Astrocyte of the cerebellum (primary cell): ENCODE data around the gene ST3GAL4.

Source experiments
- DNase-seq: peaks from one replicate; pipeline ENCODE4 v3.0.0-alpha.2; 2011; ENCODE audit warnings: low read depth
- H3K4me3 ChIP-seq: 2 replicates; pipeline ENCODE4 v1.5.1; 2011; ENCODE audit warnings: mild to moderate bottlenecking, low read depth, low read length, moderate library complexity
- in situ Hi-C: cut with HindIII; loops from 2 replicates; pipeline ENCODE4 v1.10.0; 2017; ENCODE audit warnings: low sequenced_read_pairs
- TF ChIP-seq, protein P1 (sequence below): IDR thresholded peaks from 2 replicates; pipeline ENCODE4 v1.5.1; 2012; ENCODE audit warnings: low read length, low read depth, moderate library complexity, mild to moderate bottlenecking; ENCODE audit errors: missing control alignments

Gene ST3GAL4

DNA sequence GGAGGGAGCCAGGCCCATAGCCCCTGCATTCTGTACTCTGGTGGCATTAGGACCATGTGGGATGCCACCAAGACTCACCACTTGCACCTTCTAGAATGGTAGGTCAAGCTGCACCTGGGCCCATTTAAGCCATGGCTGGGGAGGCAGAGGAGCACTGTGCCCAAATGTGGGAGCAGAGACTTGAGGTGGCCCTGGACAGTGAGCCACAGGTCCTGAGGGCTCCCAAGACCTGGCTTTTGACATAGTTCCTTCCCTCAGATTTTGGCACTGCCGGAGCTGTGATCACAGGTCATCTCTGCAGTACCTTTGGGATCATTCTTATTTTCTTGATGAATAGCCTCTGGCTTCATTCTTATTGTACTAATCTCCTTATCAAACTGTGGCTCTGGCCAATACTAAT is 43.2 kb downstream of the ST3GAL4 start:
- DNase-seq: no peak
- H3K4me3 ChIP-seq: no peak overlapping the region
- TF ChIP-seq, protein P1, sequence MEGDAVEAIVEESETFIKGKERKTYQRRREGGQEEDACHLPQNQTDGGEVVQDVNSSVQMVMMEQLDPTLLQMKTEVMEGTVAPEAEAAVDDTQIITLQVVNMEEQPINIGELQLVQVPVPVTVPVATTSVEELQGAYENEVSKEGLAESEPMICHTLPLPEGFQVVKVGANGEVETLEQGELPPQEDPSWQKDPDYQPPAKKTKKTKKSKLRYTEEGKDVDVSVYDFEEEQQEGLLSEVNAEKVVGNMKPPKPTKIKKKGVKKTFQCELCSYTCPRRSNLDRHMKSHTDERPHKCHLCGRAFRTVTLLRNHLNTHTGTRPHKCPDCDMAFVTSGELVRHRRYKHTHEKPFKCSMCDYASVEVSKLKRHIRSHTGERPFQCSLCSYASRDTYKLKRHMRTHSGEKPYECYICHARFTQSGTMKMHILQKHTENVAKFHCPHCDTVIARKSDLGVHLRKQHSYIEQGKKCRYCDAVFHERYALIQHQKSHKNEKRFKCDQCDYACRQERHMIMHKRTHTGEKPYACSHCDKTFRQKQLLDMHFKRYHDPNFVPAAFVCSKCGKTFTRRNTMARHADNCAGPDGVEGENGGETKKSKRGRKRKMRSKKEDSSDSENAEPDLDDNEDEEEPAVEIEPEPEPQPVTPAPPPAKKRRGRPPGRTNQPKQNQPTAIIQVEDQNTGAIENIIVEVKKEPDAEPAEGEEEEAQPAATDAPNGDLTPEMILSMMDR: no peak
- in situ Hi-C loops: no loop called here

DNA sequence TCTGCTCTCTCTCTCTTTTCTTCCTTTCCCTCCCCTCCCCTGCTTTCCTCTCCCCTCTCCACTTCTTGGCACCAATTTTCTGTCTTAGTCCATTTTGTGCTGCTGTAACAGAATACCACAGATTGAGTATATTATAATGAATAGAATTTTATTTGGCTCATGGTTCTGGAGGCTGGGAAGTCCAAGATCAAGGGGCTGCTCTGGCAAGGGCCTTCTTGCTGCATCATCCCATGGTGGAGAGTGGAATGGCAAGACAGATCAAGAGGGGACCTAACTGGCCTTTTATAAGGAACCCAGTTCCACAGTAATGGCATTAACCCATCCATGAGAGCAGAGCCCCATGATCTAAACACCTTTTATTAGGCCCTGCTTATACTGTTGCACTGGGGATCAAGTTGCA is 44.5 kb downstream of the ST3GAL4 start:
- in situ Hi-C loops: no loop called here
- TF ChIP-seq, protein P1: no peak
- DNase-seq: no peak
- no peak overlapping the region for H3K4me3 ChIP-seq

- H3K4me3 ChIP-seq: no peak overlapping the region
- in situ Hi-C loops: no loop called here
Measured at GRCh38 chr11:126400479-126400878, 45.0 kb downstream of the ST3GAL4 start.

DNA sequence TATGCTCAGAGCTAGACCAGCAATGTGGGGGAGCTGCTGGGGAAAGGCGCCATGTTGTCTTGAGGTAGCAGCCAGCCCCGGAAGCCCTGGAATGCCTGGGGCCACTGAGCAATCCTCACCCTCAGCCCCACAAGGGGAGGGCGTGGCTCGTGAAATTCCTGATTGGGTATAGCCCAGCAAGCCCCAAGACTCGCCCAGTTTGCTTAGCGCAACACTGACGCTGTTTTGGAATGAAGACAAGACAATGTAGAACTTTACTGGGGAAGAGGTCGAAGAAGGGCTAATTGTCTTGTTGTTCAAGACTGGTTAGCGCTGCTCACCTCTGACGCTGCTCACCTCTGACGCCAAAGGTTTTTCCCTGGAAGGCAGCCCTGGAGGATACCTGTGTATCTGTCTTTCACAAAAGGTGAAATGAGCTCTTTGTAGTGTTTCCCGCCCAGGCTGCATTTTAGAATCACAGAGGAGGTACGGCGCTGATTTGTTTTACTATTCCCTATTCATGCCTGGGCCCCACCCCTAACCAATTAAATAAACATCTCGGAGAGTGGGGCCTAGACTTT is 47.6 kb downstream of the ST3GAL4 start:
- in situ Hi-C loops: no loop called here
- H3K4me3 ChIP-seq: no peak overlapping the region
- DNase-seq: no peak
- TF ChIP-seq, protein P1: no peak

More at GRCh38 chr11:126400479-126400878, 45.0 kb downstream of the ST3GAL4 start:
- DNase-seq: no peak
- TF ChIP-seq, protein P1: no peak

DNA sequence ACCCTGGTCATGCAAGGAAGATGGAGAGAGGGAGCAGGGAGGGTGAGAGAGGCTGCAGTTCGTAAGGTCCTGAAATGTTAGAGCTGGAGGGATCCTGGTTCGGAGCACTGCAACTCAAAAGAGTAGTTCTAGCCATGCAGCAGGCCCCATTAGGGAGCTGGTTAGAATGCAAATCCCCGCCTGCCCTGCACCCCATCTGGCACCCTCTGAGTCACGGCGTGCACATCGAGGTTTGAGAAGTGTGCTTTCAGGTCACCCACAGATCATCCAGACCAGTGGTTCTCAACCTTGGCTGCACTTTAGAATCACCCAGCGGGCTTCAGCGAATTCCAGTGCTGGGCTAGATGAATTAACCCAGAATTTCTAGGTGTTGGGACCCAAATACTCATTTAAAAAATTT is 48.2 kb downstream of the ST3GAL4 start:
- no peak for DNase-seq
- TF ChIP-seq, protein P1: no peak
- H3K4me3 ChIP-seq: no peak overlapping the region
- in situ Hi-C loops: no loop called here

- H3K4me3 ChIP-seq: no peak overlapping the region
- DNase-seq: no peak
- in situ Hi-C loops: no loop called here
- TF ChIP-seq, protein P1: no peak
Measured at GRCh38 chr11:126404367-126404766, 48.9 kb downstream of the ST3GAL4 start.
